ENCODE measurements around the gene FIZ1.
"Not testable (repeated sequence)": the region's sequence is repeated elsewhere in the genome, so short reads cannot be mapped to it uniquely, and the experiment has no call there.

The FIZ1 gene

GRCh38 chr19:55573929-55574328 is 25.4 kb downstream of the FIZ1 start:
- peaks cover 21% of the 10 kb centered on the region for H3K36me3 Mint-ChIP-seq (ENCODE audit: low read depth)
- H3K27ac Mint-ChIP-seq; H3K4me3 Mint-ChIP-seq; H3K9me3 Mint-ChIP-seq; intact Hi-C loops (cut with micrococcal nuclease); H3K27me3 Mint-ChIP-seq; H3K4me1 Mint-ChIP-seq (ENCODE audit: low read depth): not testable (repeated sequence)

- H3K27ac Mint-ChIP-seq; H3K4me3 Mint-ChIP-seq; H3K36me3 Mint-ChIP-seq (ENCODE audit: low read depth); H3K4me1 Mint-ChIP-seq (ENCODE audit: low read depth); H3K27me3 Mint-ChIP-seq; H3K9me3 Mint-ChIP-seq; intact Hi-C loops (cut with micrococcal nuclease): not testable (repeated sequence)
These were observed 29.8 kb downstream of the FIZ1 start for GRCh38 chr19:55569477-55569876.

- Mint-ChIP-seq H3K36me3 (ENCODE audit: low read depth) (no peaks in the 10 kb centered on the region), H3K27me3 (peaks cover 13% of the 10 kb centered on the region), H3K4me1 (ENCODE audit: low read depth) (no peaks in the 10 kb centered on the region), H3K9me3 (no peaks in the 10 kb centered on the region), H3K4me3 (no peak overlapping the region), H3K27ac (no peak overlapping the region)
- intact Hi-C loops (cut with micrococcal nuclease): no loop called here
These were observed 31.5 kb downstream of the FIZ1 start for GRCh38 chr19:55567708-55568328.

GRCh38 chr19:55566823-55567222 is 32.5 kb downstream of the FIZ1 start:
- no peaks in the 10 kb centered on the region for H3K4me1 Mint-ChIP-seq (ENCODE audit: low read depth)
- H3K27me3 Mint-ChIP-seq: peaks cover 13% of the 10 kb centered on the region
- H3K27ac Mint-ChIP-seq: no peak overlapping the region
- intact Hi-C loops (cut with micrococcal nuclease): no loop called here
- no peaks in the 10 kb centered on the region for H3K36me3 Mint-ChIP-seq (ENCODE audit: low read depth)
- no peak overlapping the region for H3K4me3 Mint-ChIP-seq
- no peaks in the 10 kb centered on the region for H3K9me3 Mint-ChIP-seq

- no peaks in the 10 kb centered on the region for H3K9me3 Mint-ChIP-seq
- no peak overlapping the region for H3K27ac Mint-ChIP-seq
- H3K36me3 Mint-ChIP-seq (ENCODE audit: low read depth): no peaks in the 10 kb centered on the region
- H3K4me3 Mint-ChIP-seq: no peak overlapping the region
- intact Hi-C loops (cut with micrococcal nuclease): no loop called here
- no peaks in the 10 kb centered on the region for H3K4me1 Mint-ChIP-seq (ENCODE audit: low read depth)
- peaks cover 17% of the 10 kb centered on the region for H3K27me3 Mint-ChIP-seq
These were observed 36.0 kb downstream of the FIZ1 start for GRCh38 chr19:55563261-55563690.

- no peaks in the 10 kb centered on the region for H3K36me3 Mint-ChIP-seq (ENCODE audit: low read depth)
- peaks cover 19% of the 10 kb centered on the region for H3K27me3 Mint-ChIP-seq
- no peaks in the 10 kb centered on the region for H3K9me3 Mint-ChIP-seq
- H3K27ac Mint-ChIP-seq: no peak overlapping the region
- no peaks in the 10 kb centered on the region for H3K4me1 Mint-ChIP-seq (ENCODE audit: low read depth)
- H3K4me3 Mint-ChIP-seq: no peak overlapping the region
- intact Hi-C loops (cut with micrococcal nuclease): no loop called here
These were observed 39.6 kb downstream of the FIZ1 start for GRCh38 chr19:55559684-55560083.

- Mint-ChIP-seq H3K4me3 (no peak overlapping the region), H3K36me3 (ENCODE audit: low read depth) (no peaks in the 10 kb centered on the region), H3K4me1 (ENCODE audit: low read depth) (no peaks in the 10 kb centered on the region), H3K27me3 (peaks cover 17% of the 10 kb centered on the region), H3K9me3 (no peaks in the 10 kb centered on the region), H3K27ac (no peak overlapping the region)
- intact Hi-C loops (cut with micrococcal nuclease): no loop called here
These were observed 44.6 kb downstream of the FIZ1 start for GRCh38 chr19:55554741-55555152.

- intact Hi-C loops (cut with micrococcal nuclease): no loop called here
- Mint-ChIP-seq H3K4me3 (no peak overlapping the region), H3K36me3 (ENCODE audit: low read depth) (no peaks in the 10 kb centered on the region)
These were observed 45.0 kb downstream of the FIZ1 start for GRCh38 chr19:55554302-55554701.

GRCh38 chr19:55553217-55554182 is 45.8 kb downstream of the FIZ1 start:
- no peaks in the 10 kb centered on the region for H3K36me3 Mint-ChIP-seq (ENCODE audit: low read depth)
- H3K4me1 Mint-ChIP-seq (ENCODE audit: low read depth): no peaks in the 10 kb centered on the region
- H3K9me3 Mint-ChIP-seq: no peaks in the 10 kb centered on the region
- H3K4me3 Mint-ChIP-seq: no peak overlapping the region
- peaks cover 20% of the 10 kb centered on the region for H3K27me3 Mint-ChIP-seq
- H3K27ac Mint-ChIP-seq: no peak overlapping the region
- intact Hi-C loops (cut with micrococcal nuclease): no loop called here

More at GRCh38 chr19:55554302-55554701, 45.0 kb downstream of the FIZ1 start:
- Mint-ChIP-seq H3K27ac (no peak overlapping the region), H3K27me3 (peaks cover 20% of the 10 kb centered on the region), H3K4me1 (ENCODE audit: low read depth) (no peaks in the 10 kb centered on the region), H3K9me3 (no peaks in the 10 kb centered on the region)

- H3K4me1 Mint-ChIP-seq (ENCODE audit: low read depth): peaks cover 3% of the 10 kb centered on the region
- no peak overlapping the region for H3K27ac Mint-ChIP-seq
- intact Hi-C loops (cut with micrococcal nuclease): no loop called here
- H3K27me3 Mint-ChIP-seq: peaks cover 23% of the 10 kb centered on the region
- no peaks in the 10 kb centered on the region for H3K36me3 Mint-ChIP-seq (ENCODE audit: low read depth)
- no peaks in the 10 kb centered on the region for H3K9me3 Mint-ChIP-seq
- no peak overlapping the region for H3K4me3 Mint-ChIP-seq
These were observed 46.7 kb downstream of the FIZ1 start for GRCh38 chr19:55552620-55553019.

- H3K4me3 Mint-ChIP-seq: no peak overlapping the region
- H3K4me1 Mint-ChIP-seq (ENCODE audit: low read depth): peaks cover 7% of the 10 kb centered on the region
- H3K27ac Mint-ChIP-seq: no peak overlapping the region
- intact Hi-C loops (cut with micrococcal nuclease): no loop called here
- no peaks in the 10 kb centered on the region for H3K9me3 Mint-ChIP-seq
- H3K36me3 Mint-ChIP-seq (ENCODE audit: low read depth): no peaks in the 10 kb centered on the region
- peaks cover 24% of the 10 kb centered on the region for H3K27me3 Mint-ChIP-seq
These were observed 47.1 kb downstream of the FIZ1 start for GRCh38 chr19:55552206-55552605.

- Mint-ChIP-seq H3K27me3 (peaks cover 40% of the 10 kb centered on the region), H3K9me3 (no peaks in the 10 kb centered on the region), H3K4me1 (ENCODE audit: low read depth) (peaks cover 24% of the 10 kb centered on the region), H3K4me3 (no peak overlapping the region), H3K36me3 (ENCODE audit: low read depth) (no peaks in the 10 kb centered on the region), H3K27ac (no peak overlapping the region)
- intact Hi-C loops (cut with micrococcal nuclease): no loop called here
These were observed 49.0 kb downstream of the FIZ1 start for GRCh38 chr19:55550321-55550650.

- Mint-ChIP-seq H3K9me3 (no peaks in the 10 kb centered on the region), H3K27me3 (peaks cover 39% of the 10 kb centered on the region), H3K27ac (no peak overlapping the region), H3K4me1 (ENCODE audit: low read depth) (peaks cover 28% of the 10 kb centered on the region), H3K36me3 (ENCODE audit: low read depth) (no peaks in the 10 kb centered on the region), H3K4me3 (no peak overlapping the region)
- intact Hi-C loops (cut with micrococcal nuclease): no loop called here
These were observed 49.6 kb downstream of the FIZ1 start for GRCh38 chr19:55549500-55550320.

Data from dendritic cell treated with granulocyte-macrophage colony-stimulating factor and Interleukin-4, amounts not matched to agents 40 ng/mL and 50 ng/mL, for 4 days (primary cell).